ENCODE data around the gene RPS14. TPM values are rescaled to one million over a fixed set of nuclear protein-coding genes. Genes with fewer than 3 reads are reported as not detected.

Gene RPS14
- polyA plus RNA-seq, 12 donors: 1,384 to 3,526 (median 2,659) TPM; not detected in 1

- no peak for DNase-seq
Observed at GRCh38 chr5:150404941-150405816, 44.4 kb downstream of the RPS14 start.

GRCh38 chr5:150404535-150404934 lies 45.0 kb downstream of the RPS14 start:
- DNase-seq: no peak

- no peak for DNase-seq
Observed at GRCh38 chr5:150404121-150404520, 45.4 kb downstream of the RPS14 start.

- DNase-seq: no peak
Observed at GRCh38 chr5:150402901-150403342, 46.6 kb downstream of the RPS14 start.

- DNase-seq: no peak
Observed at GRCh38 chr5:150402229-150402773, 47.2 kb downstream of the RPS14 start.

GRCh38 chr5:150401376-150402228 lies 47.9 kb downstream of the RPS14 start:
- DNase-seq: no peak

- DNase-seq: no peak
Observed at GRCh38 chr5:150401076-150401375, 48.5 kb downstream of the RPS14 start.

GRCh38 chr5:150400316-150401075 lies 49.0 kb downstream of the RPS14 start:
- DNase-seq: no peak

GRCh38 chr5:150399524-150400211 lies 49.9 kb downstream of the RPS14 start:
- DNase-seq: no peak

GRCh38 chr5:150398722-150399523 lies 50.6 kb downstream of the RPS14 start:
- DNase-seq: no peak

GRCh38 chr5:150397782-150398721 lies 51.5 kb downstream of the RPS14 start:
- no peak for DNase-seq

GRCh38 chr5:150397146-150397781 lies 52.3 kb downstream of the RPS14 start:
- DNase-seq: no peak

GRCh38 chr5:150396267-150396666 lies 53.3 kb downstream of the RPS14 start:
- no peak for DNase-seq

GRCh38 chr5:150395688-150395975 lies 53.9 kb downstream of the RPS14 start:
- no peak for DNase-seq

- no peak for DNase-seq
Observed at GRCh38 chr5:150394912-150395687, 54.4 kb downstream of the RPS14 start.

GRCh38 chr5:150394131-150394530 lies 55.4 kb downstream of the RPS14 start:
- no peak for DNase-seq

GRCh38 chr5:150393096-150393645 lies 56.4 kb downstream of the RPS14 start:
- no peak for DNase-seq

- no peak for DNase-seq
Observed at GRCh38 chr5:150392680-150393079, 56.9 kb downstream of the RPS14 start.

Measured in muscle of arm (tissue), 12 donors.